Measurements from ENCODE around the gene BTNL9.
"Not testable (repeated sequence)": the region's sequence is repeated elsewhere in the genome, so short reads cannot be mapped to it uniquely, and the experiment has no call there.

Gene BTNL9

GRCh38 chr5:181100121-181100875, 60.2 kb downstream of the BTNL9 start:
- no peak for DNase-seq (ENCODE audit: low read depth)

- DNase-seq (ENCODE audit: low read depth) = not testable (repeated sequence)
Observed at GRCh38 chr5:181101030-181101641, 61.1 kb downstream of the BTNL9 start.

GRCh38 chr5:181101930-181102674, 62.0 kb downstream of the BTNL9 start:
- not testable (repeated sequence) for DNase-seq (ENCODE audit: low read depth)

GRCh38 chr5:181104259-181104568, 64.1 kb downstream of the BTNL9 start:
- DNase-seq (ENCODE audit: low read depth) = not testable (repeated sequence)

GRCh38 chr5:181104606-181105390, 64.7 kb downstream of the BTNL9 start:
- DNase-seq (ENCODE audit: low read depth) = not testable (repeated sequence)

- DNase-seq (ENCODE audit: low read depth) = no peak
Observed at GRCh38 chr5:181105391-181106025, 65.4 kb downstream of the BTNL9 start.

- no peak for DNase-seq (ENCODE audit: low read depth)
Observed at GRCh38 chr5:181107699-181108098, 67.6 kb downstream of the BTNL9 start.

- no peak for DNase-seq (ENCODE audit: low read depth)
Observed at GRCh38 chr5:181108578-181109165, 68.6 kb downstream of the BTNL9 start.

GRCh38 chr5:181109489-181110013, 69.5 kb downstream of the BTNL9 start:
- DNase-seq (ENCODE audit: low read depth) = no peak

- no peak for DNase-seq (ENCODE audit: low read depth)
Observed at GRCh38 chr5:181111010-181111409, 70.9 kb downstream of the BTNL9 start.
